ENCODE data around the gene MAPK8IP3. TPM values are rescaled to one million over a fixed set of nuclear protein-coding genes. Genes with fewer than 3 reads are reported as not detected.

MAPK8IP3 gene
- total RNA-seq, 1 donor from 2014 or later, result 60.2 TPM

DNA sequence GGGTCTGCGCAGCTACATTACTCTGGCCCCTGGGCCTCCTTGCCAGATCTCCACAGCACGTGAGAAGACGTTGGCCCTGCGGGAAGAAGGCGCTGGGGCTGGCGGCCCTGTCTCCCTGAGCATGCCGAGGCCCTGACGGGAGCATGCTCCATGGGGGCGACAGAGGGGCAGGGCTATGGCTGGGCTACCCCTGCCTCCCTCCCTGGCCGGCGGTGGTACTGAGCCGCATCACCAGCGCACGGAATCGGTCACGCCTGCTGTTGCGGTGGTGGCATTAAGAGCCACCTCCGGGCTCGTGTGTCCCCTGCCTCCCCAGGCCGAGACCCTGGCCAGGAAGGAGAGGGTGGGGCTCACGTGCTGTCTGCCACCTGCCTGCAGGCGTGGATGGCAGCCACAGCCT, 28.1 kb downstream of the MAPK8IP3 start:
- no peak for DNase-seq (ENCODE audit: low spot score)

DNA sequence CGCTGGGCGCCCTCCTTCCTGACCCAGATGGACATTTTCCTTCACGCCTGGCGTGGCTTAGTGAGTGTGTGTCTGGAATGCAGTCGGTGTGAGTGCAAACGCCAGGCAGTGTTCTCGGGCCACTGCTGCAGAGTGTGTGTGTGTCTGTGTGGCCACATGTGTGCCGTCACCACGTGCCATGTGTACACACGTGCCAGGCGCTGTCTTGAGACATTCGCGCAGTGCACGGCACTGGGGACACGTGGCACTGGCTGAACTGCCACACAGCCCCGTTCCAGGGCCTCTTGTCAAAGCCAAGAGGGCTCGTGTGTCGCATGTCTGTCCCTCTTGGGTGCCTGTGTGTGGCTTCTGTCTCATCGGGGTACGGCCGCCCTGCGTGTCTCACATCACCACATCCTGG, 28.8 kb downstream of the MAPK8IP3 start:
- no peak for DNase-seq (ENCODE audit: low spot score)

DNA sequence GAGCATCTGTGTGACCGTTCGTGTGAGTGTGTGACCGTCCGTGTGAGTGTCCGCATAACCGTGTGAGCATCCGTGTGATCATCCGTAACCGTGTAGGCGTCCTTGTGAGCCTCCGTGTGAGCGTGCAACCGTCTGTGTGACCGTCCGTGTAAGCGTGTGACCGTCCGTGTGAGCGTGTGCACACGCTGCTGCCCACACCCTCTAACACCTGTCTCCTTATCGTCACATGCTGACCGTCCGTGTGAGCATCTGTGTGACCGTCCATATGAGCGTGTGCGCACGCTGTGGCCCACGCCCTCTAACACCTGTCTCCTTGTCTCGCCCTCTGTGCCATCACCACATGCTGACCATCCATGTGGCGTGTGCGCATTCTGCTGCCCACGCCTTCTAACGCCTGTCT, 34.2 kb downstream of the MAPK8IP3 start:
- no peak for DNase-seq (ENCODE audit: low spot score)

DNA sequence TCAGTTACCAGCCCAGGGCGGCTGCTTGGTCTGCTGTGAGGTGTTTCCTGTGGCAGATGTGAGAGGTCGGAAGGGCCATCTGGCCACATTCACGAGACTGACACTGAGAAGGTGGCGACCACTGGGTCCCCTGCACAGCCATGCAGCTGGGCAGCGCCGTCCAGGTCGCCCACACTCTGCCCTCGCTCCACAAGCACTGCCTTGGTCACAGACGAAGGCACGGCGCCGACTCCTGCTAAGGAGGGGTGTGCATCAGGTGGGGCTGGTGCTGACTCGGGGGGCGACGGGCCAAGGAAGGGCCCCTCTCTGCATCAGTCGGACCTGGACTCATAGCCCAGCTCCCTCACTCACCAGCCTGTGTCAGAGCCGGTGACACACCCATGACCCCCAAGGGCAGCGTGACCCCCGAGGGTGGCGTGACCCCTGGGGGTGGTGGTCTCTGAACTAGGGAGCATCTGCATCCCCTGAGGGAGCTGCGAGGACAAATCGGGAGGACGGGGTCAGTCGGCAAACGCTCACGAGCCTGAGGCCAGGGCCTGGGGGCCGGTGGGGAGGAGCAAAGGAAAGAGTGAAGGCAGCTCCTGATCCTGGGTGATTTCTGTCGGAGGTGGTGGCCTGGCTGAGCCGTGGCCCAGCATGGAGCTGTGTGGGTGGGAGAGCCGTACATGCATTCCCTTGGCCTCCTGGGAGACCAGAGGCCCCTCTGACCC, 34.9 kb downstream of the MAPK8IP3 start:
- no peak for DNase-seq (ENCODE audit: low spot score)

DNA sequence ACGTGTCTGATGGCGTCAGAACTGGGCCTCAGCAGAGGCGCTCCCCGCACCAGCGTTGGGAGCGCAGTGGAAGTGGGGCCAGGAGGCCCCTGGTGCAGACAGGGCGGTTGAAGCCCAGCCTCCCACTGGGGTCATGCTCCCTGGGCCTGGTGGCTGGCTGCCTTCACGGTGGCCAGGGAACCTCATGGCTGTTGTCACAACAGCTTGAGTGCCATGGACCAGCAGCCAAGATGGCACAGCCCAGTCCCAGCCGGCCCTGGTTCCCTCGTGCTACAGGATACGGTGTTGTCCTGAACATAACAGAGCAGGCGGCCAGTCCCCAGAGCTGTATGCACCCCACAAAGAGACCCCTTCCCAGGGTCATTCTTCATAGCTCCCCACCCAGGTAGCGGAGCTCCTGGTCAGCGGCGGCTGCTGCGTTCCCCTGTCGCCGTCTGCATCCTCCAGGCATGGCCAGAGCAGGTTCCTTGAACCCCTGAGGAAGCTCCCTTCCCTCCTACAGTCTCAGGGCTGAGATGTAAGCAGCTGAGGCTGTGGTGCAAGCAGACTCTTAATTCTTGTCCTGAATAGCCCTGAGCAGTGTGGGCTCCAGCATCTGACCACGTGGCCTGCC, 35.7 kb downstream of the MAPK8IP3 start:
- DNase-seq (ENCODE audit: low spot score), result no peak

DNA sequence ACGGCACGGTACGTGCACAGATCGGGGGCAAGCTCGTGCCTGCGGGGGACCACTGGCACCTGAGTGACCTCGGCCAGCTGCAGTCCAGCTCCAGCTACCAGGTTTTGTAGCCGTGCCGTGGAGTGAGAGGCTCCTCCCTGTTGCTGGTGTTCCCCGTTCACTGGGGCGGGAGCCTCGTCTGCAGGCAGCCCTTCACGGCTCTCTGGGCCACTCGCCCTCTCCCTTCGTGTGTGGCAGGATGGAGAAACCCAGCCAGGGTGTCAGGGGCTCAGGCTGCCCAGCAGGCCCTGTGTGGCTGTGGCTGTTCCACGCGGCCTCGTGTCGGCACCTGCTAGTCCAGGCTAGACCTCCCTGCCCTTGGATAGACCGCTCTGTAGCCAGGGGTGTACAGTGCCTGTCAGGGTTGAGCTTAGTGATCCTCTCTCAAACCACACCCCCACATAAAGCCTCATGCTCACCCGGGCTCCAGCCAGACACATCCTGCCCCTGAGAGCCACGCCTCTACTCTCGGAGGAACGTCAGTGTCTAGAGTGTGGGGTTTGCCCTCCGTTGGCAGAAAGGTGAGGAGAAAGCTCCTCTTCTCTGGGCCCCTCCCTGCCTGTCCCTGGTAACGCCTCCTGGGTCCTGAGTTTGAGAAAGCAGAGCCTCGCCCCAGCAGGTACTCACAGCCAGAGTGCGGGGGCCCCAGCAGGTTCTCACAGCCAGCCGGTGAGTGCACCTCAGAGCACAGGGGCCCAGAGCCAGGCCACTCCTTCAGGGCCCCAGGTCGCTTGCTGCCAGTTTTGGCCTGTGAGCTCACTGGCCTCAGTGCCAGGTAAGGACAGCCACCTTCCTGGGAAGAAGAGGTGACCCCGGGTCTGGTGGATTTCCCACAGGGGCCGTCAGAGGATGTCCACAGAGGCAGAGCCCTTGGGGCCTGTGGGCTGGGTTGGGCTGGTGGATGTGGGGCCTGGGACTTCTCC, 37.7 kb downstream of the MAPK8IP3 start:
- no peak for DNase-seq (ENCODE audit: low spot score)

DNA sequence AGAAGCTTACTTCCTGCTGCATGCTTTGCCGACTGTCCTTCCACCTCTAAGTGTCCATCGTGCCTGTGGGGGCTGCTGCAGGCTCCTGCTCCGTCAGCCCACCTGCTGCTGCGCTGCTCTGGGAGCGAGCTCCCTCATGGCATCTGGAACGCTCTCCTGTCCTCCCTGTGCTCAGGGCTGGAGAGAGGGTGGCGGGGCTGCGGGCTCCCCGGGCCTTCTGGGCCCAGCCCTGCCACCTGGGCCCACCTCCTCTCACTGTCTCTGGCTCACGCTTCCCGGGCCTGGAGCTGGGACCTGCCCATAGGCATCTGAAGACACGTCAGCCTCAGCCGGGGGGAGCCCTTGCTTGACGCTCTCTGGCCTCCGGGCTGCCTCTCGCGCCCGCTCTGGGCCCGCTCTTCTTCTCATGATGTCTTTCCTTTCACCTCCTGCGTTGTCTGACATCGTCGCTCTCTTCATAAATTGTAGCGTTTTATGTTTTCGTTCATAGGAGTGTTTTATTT, 38.4 kb downstream of the MAPK8IP3 start:
- no peak for DNase-seq (ENCODE audit: low spot score)

DNA sequence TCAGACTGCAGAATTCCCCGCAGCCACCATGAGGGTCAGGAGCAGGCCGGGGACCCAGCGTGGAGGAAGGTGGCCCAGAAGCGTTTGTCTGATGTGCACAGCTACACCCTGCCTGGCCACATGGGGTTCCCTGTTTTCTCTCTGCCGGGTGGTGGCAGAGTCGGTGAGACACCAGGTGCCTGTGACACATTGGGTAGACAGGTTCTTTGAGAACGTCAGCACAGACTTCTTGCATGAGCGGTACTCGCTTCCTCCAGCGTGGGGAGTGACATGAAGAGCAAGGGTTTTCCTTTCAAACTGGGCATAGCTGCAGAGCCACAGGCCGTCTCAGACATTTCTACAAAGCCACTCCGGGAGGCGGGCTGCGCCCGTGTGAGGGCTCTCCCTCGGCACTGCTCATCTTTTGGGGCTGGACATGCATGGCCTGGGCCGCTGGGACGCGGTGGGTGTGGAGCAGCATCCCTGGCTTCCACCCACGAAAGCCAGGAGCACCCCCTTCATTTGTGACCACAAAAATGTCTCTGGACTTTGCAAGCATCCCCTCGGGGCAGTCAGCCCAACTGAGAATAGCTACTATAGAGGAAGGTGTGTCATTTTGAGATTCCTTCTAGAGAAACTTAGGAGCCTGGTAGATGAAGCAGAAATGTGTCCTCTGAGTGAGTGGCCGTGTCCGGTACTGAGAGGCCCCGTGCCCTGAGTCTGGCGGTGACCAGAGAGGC, 39.3 kb downstream of the MAPK8IP3 start:
- DNase-seq (ENCODE audit: low spot score), result no peak

- DNase-seq (ENCODE audit: low spot score), result no peak
Measured at GRCh38 chr16:1745900-1746692, 40.1 kb downstream of the MAPK8IP3 start.

- no peak for DNase-seq (ENCODE audit: low spot score)
Measured at GRCh38 chr16:1746693-1747195, 40.7 kb downstream of the MAPK8IP3 start.

DNA sequence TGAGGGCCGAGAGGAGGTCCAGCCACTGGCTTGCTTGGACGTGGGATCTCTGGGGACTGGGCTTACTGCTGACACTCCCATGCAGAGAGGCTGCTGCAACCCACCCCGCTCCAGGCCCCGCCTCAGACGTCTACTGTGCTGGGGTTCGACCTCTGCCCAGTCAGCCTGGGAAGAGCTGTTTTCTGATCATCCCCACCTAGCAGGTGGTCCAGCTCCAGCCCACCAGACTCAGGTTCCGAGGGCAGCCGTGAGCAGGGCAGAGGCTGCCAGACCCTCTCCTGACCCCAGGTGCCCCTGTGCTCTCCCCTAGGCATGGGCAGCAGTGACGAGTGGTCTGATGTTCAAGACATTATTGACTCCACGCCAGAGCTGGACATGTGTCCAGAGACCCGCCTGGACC, 41.9 kb downstream of the MAPK8IP3 start:
- DNase-seq (ENCODE audit: low spot score), result no peak

DNA sequence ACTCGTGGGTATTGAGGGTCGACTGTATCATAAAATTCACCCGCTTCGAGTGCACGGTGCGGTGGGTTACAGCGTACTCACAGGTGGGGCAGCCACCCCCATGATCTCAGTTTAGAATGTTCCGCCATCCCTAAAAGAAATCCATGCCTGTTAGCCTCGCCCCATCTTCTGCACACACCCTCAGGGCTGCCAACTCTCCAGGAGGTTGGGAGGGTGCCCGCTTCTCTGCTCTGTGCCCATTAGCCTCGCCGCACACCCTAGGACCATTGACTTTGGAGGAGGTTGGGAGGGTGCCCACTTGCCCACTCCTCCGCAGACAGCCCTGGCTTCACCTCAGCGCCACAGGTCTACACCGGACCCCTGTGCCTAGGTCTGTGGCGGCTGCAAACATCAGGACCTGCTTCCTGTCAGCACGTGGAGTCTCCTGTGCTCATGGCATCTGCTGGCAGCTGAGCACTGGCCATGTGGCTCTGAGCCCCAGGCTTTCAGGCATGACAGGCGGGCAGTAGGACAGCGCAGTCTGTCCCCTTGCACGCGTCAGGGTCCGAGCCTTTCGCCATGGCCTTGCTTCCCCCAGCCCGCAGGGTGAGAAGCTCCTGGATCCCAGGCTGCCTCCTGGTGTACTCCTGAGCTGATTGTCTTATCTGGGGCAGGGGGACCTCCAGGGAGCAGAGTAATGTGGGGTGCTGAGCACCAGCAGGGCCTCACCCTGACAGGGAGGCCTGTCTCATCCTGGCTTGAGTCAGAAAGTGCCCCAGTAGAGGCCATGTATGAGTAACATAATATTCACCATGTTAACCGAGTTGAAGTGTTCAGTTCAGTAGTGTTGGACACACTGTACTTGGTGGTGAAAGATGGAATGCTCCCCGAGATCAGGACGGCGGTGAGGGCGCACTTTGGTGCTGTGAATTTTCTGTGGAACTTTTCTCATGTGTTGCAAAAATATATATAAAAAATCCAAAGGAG, 43.4 kb downstream of the MAPK8IP3 start:
- no peak for DNase-seq (ENCODE audit: low spot score)

DNA sequence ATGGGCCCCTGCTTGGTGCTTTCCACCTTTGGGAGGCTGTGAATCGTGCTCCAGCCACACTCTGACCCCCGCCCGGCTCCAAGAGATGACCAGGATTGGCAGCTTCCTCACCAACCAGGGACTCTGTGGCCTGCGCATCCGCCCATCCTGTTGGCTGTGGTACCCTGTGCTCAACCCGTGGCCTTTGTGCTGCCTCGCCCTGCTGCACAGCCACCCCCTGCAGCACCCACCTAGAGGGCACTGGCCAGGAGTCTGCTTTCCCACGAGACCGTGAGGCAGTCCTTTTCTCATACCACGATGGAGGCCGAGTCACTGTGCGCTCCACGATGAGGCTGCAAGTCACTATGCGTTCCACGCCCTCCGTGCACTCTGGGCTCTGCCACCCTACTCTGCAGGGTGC, 46.0 kb downstream of the MAPK8IP3 start:
- DNase-seq (ENCODE audit: low spot score), result no peak

DNA sequence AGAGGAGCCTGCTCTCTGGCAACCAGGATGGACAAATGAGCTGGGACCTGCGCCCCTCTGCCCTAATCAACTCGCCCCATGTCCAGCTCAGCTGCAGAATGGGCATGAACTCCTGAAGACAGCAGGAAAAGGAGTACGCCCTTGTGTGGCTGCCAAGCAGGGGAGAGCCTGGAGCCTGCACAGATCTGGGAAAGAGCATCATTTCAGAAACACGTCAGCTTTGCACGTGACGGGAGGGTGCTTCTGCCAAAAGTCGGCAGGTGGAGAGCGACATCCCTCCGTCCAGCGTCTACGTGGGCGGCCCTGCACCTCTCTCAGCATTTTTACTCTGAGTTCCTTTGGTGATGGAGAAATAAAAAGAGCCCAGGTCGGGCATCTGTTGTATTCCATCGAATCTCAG, 46.9 kb downstream of the MAPK8IP3 start:
- DNase-seq (ENCODE audit: low spot score), result no peak

DNA sequence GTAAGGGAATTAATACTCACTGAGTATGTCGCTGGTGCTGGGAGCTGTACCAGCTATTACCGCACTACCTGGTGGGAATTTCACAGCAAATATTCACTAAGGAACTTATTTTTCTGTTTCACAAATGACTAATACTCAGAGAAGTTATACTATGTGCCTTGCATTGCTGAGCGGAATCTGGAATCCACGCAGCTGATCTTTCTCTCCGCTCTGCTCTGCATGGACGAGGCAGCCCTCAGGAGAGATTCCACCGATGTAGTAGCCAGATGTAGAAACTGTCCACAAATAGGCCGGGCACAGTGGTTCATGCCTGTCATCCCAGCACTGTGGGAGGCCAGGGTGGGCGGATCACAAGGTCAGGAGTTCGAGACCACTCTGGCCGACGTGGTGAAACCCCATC, 48.2 kb downstream of the MAPK8IP3 start:
- no peak for DNase-seq (ENCODE audit: low spot score)

- no peak for DNase-seq (ENCODE audit: low spot score)
Measured at GRCh38 chr16:1757714-1758461, 51.9 kb downstream of the MAPK8IP3 start.

DNA sequence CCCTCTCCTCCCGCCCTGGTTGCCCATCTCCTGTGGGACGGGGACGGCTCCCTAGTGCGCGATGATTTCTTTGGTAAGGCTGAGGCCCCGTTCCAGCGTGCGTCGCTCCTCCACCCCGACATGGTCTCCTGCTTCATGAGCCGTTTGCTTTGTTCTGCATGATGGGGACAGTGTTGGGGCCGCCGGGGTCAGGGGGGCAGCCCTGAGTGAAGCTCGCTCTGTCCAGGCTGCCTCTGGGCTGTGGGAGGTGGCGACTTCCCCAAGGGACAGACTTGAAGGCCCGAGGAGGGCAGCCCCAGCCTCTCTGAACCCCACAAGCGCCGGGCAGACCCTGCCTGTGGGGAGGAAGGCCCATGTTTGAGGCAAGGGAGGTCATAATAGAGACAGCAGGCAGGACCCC, 52.9 kb downstream of the MAPK8IP3 start:
- no peak for DNase-seq (ENCODE audit: low spot score)

DNA sequence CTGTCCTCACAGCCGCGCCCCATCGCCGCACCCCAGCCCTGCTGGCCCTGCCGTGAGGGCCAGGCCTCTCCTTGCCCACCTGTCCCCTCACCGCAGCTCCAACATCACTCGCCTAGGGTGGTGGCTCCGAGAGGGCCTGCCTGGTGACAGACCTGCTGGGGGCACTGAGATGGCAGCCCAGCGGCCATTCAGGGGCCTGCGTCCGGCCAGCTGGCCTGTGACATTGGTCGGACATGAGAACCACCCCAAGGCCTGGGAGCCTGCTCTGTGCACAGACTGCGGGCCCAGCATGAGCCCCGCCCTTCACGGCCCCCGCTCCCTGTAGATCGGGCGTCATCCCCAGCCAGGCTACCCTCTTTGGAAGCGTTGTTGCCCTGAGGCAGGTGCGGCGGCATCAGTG, 53.5 kb downstream of the MAPK8IP3 start:
- no peak for DNase-seq (ENCODE audit: low spot score)

GRCh38 chr16:1760911-1761310, 54.9 kb downstream of the MAPK8IP3 start:
- DNase-seq (ENCODE audit: low spot score), result no peak
